HEK293 (cell line): ENCODE measurements around the gene C9orf72.

Source experiments
- BCL11A ChIP-seq: fragments of 450-650 bp; formaldehyde crosslinking; IDR thresholded peaks from 2 replicates; pipeline ENCODE4 v1.5.1; 2016; ENCODE audit warnings: low read depth, missing biosample characterization, missing genetic modification characterization
- BCL11B ChIP-seq: fragments of 450-650 bp; formaldehyde crosslinking; IDR thresholded peaks from 2 replicates; pipeline ENCODE4 v1.5.1; 2016; ENCODE audit warnings: low read depth, missing biosample characterization, missing genetic modification characterization
- KLF1 ChIP-seq: fragments of 450-650 bp; formaldehyde crosslinking; IDR thresholded peaks from 2 replicates; pipeline ENCODE4 v1.5.1; 2016; ENCODE audit warnings: missing biosample characterization, missing genetic modification characterization
- MEIS1 ChIP-seq: sonication (generic); formaldehyde crosslinking; IDR thresholded peaks from 2 replicates; pipeline ENCODE4 v1.8.1; 2022; ENCODE audit warnings: missing genetic modification reagents, mild to moderate bottlenecking, borderline replicate concordance
- MZF1 ChIP-seq: fragments of 450-650 bp; formaldehyde crosslinking; IDR thresholded peaks from 2 replicates; pipeline ENCODE4 v1.5.1; 2017; ENCODE audit warnings: missing biosample characterization, missing genetic modification characterization, borderline replicate concordance
- PRDM2 ChIP-seq: fragments of 450-650 bp; formaldehyde crosslinking; IDR thresholded peaks from 2 replicates; pipeline ENCODE4 v1.5.1; 2016; ENCODE audit warnings: missing biosample characterization, missing genetic modification characterization, borderline replicate concordance
- REST ChIP-seq: fragments of 450-650 bp; formaldehyde crosslinking; IDR thresholded peaks from 2 replicates; pipeline ENCODE4 v1.5.1; 2016; ENCODE audit warnings: missing biosample characterization, missing genetic modification characterization
- SP3 ChIP-seq: fragments of 450-650 bp; formaldehyde crosslinking; IDR thresholded peaks from 2 replicates; pipeline ENCODE4 v1.5.1; 2016; ENCODE audit warnings: missing biosample characterization, missing genetic modification characterization
- SP7 ChIP-seq: fragments of 450-650 bp; formaldehyde crosslinking; IDR thresholded peaks from 2 replicates; pipeline ENCODE4 v1.5.1; 2016; ENCODE audit warnings: missing biosample characterization, missing genetic modification characterization
- TCF7L2 ChIP-seq: IDR thresholded peaks from 2 replicates; pipeline ENCODE4 v1.6.1; 2011; ENCODE audit warnings: low read depth, mild to moderate bottlenecking, inconsistent platforms, low read length, moderate library complexity, borderline replicate concordance
- YY1 ChIP-seq: fragments of 450-650 bp; formaldehyde crosslinking; IDR thresholded peaks from 2 replicates; pipeline ENCODE4 v1.5.1; 2018; ENCODE audit warnings: missing biosample characterization, missing genetic modification characterization
- ZEB2 ChIP-seq: fragments of 450-650 bp; formaldehyde crosslinking; IDR thresholded peaks from 2 replicates; pipeline ENCODE4 v1.5.1; 2016; ENCODE audit warnings: missing biosample characterization, missing genetic modification characterization
- ZFP41 ChIP-seq: fragments of 450-650 bp; formaldehyde crosslinking; IDR thresholded peaks from 2 replicates; pipeline ENCODE4 v1.5.1; 2016; ENCODE audit warnings: missing biosample characterization, missing genetic modification characterization, borderline replicate concordance
- ZFP69B ChIP-seq: fragments of 450-650 bp; formaldehyde crosslinking; IDR thresholded peaks from 2 replicates; pipeline ENCODE4 v1.5.1; 2016; ENCODE audit warnings: missing biosample characterization, missing genetic modification characterization
- ZNF146 ChIP-seq: fragments of 450-650 bp; formaldehyde crosslinking; IDR thresholded peaks from 2 replicates; pipeline ENCODE4 v1.5.1; 2016; ENCODE audit warnings: missing biosample characterization, missing genetic modification characterization
- ZNF175 ChIP-seq: fragments of 450-650 bp; formaldehyde crosslinking; IDR thresholded peaks from 2 replicates; pipeline ENCODE4 v1.5.1; 2016; ENCODE audit warnings: missing biosample characterization, missing genetic modification characterization
- ZNF19 ChIP-seq: fragments of 450-650 bp; formaldehyde crosslinking; IDR thresholded peaks from 2 replicates; pipeline ENCODE4; 2016; ENCODE audit warnings: missing biosample characterization, missing genetic modification characterization, low read depth
- ZNF350 ChIP-seq: fragments of 450-650 bp; formaldehyde crosslinking; IDR thresholded peaks from 2 replicates; pipeline ENCODE4 v1.5.0; 2017; ENCODE audit warnings: missing biosample characterization, mild to moderate bottlenecking, missing genetic modification characterization
- ZNF37A ChIP-seq: fragments of 450-650 bp; IDR thresholded peaks from 2 replicates; pipeline ENCODE4 v1.5.1; 2018; ENCODE audit warnings: missing biosample characterization, missing genetic modification characterization
- ZNF560 ChIP-seq: fragments of 450-650 bp; formaldehyde crosslinking; IDR thresholded peaks from 2 replicates; pipeline ENCODE4 v1.5.1; 2017; ENCODE audit warnings: missing biosample characterization, missing genetic modification characterization, borderline replicate concordance
- ZNF596 ChIP-seq: fragments of 450-650 bp; IDR thresholded peaks from 2 replicates; pipeline ENCODE4 v1.5.0; 2018; ENCODE audit warnings: missing biosample characterization, mild to moderate bottlenecking, missing genetic modification characterization, moderate library complexity
- ZNF600 ChIP-seq: fragments of 450-650 bp; formaldehyde crosslinking; IDR thresholded peaks from 2 replicates; pipeline ENCODE4 v1.5.1; 2016; ENCODE audit warnings: missing biosample characterization, missing genetic modification characterization
- ZNF660 ChIP-seq: fragments of 450-650 bp; IDR thresholded peaks from 2 replicates; pipeline ENCODE4 v1.5.1; 2018; ENCODE audit warnings: missing biosample characterization, mild to moderate bottlenecking, missing genetic modification characterization
- ZNF791 ChIP-seq: fragments of 450-650 bp; formaldehyde crosslinking; IDR thresholded peaks from 2 replicates; pipeline ENCODE4 v1.5.1; 2016; ENCODE audit warnings: missing biosample characterization, missing genetic modification characterization
- ZNF837 ChIP-seq: fragments of 450-650 bp; formaldehyde crosslinking; IDR thresholded peaks from 2 replicates; pipeline ENCODE4 v1.5.1; 2016; ENCODE audit warnings: missing biosample characterization, missing genetic modification characterization
- ZSCAN4 ChIP-seq: fragments of 450-650 bp; formaldehyde crosslinking; IDR thresholded peaks from 2 replicates; pipeline ENCODE4 v1.5.1; 2017; ENCODE audit warnings: missing biosample characterization, missing genetic modification characterization

C9orf72 gene

DNA sequence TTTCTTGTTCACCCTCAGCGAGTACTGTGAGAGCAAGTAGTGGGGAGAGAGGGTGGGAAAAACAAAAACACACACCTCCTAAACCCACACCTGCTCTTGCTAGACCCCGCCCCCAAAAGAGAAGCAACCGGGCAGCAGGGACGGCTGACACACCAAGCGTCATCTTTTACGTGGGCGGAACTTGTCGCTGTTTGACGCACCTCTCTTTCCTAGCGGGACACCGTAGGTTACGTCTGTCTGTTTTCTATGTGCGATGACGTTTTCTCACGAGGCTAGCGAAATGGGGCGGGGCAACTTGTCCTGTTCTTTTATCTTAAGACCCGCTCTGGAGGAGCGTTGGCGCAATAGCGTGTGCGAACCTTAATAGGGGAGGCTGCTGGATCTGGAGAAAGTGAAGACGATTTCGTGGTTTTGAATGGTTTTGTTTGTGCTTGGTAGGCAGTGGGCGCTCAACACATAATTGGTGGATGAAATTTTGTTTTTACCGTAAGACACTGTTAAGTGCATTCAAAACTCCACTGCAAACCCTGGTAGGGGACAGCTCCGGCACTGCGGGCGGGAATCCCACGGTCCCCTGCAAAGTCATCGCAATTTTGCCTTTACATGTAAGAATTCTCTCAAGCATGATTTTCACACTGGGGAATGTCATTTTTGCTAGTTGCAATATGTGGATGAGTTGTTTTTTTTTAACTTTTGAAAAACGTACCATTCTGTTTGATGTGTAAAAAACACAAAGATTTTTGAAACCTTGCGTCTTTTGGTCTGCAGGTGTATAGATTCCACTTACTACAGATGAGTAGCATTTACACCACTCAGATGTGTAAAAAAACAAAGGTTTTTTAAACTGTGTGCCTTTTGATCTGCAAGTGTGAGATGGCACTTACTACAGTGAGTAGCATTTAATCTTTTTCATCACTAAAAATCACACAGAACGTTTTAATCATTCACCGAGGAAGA, 631 bp upstream of the C9orf72 start (continued):
- TF ChIP-seq ZNF175 (no peak), ZFP41 (tag by site-specific recombination) (no peak), PRDM2 (tag by site-specific recombination) (no peak), ZNF146 (tag by site-specific recombination) (no peak), ZNF791 (no peak), ZNF560 (no peak), MEIS1 (CRISPR knock-in tag) (no peak), ZNF600 (tag by site-specific recombination) (0 out of 2 replicates have a peak, but pooled peaks have one; percentile 45), REST (tag by site-specific recombination) (peak; percentile 41), ZFP69B (tag by site-specific recombination) (peak; percentile 37; the same call in 1 of the 2 replicates), MZF1 (tag by site-specific recombination) (no peak; the same call in 1 of the 2 replicates), ZNF837 (tag by site-specific recombination) (no peak), SP7 (peak; percentile 46), KLF1 (peak; percentile 46), BCL11A (no peak), ZEB2 (tag by site-specific recombination) (peak; percentile 71), ZSCAN4 (tag by site-specific recombination) (no peak), ZNF660 (no peak; the same call in 1 of the 2 replicates), ZNF350 (tag by site-specific recombination) (no peak), SP3 (peak; percentile 85), ZNF596 (tag by site-specific recombination) (no peak), TCF7L2 (peak; percentile 39; the same call in 1 of the 2 replicates), YY1 (tag by site-specific recombination) (peak; percentile 63), ZNF37A (no peak), ZNF19 (tag by site-specific recombination) (no peak), BCL11B (tag by site-specific recombination) (no peak)
